ENCODE data around the gene AQP1. TPM values are rescaled to one million over a fixed set of nuclear protein-coding genes. Genes with fewer than 3 reads are reported as not detected.

AQP1 gene
- total and polyA plus RNA-seq, 2 of the 8 experiments (the other 6 are each of a cell fraction or from before 2014, with no cell fraction given): 0.18 to 0.19 TPM

DNA sequence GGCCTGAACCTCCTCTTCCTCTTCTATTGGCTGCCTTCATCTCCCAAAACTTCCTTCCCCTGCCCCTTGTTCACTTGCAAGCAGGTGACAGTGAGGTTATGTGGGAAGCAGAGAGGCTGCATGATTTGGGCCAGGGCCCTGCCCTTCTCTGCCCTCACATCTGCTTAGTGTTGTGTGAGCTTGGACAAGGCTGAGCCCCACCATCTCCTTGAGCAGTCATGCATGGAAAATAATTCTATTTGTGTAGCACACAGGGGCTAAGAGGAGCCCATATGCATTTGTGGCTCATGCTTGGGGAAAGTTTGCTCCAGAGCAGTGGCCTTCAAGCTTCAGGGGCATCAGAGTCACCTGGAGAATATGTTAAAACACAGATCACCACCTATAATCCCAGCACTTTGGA is 26.8 kb upstream of the AQP1 start:
- Histone ChIP-seq H4K8ac (ENCODE audit: extremely low read depth, insufficient read depth, low read length) (no peak overlapping the region), H3K9me3 (ENCODE audit: insufficient read depth in 2 of 2, low read depth in 1 of 2, low read length in 1 of 2) (no peaks in the 10 kb centered on the region), H3K23ac (ENCODE audit: insufficient read length) (no peak overlapping the region), H3K23me2 (ENCODE audit: low read depth, low read length) (no peaks in the 10 kb centered on the region), H3K79me2 (ENCODE audit: control insufficient read depth in 1 of 2, insufficient read depth in 2 of 2, low read length in 2 of 2) (no peaks in the 10 kb centered on the region), H2BK15ac (ENCODE audit: low read length) (no peak overlapping the region), H3K4me1 (replicated peaks in 1 of 4; ENCODE audit: control insufficient read depth in 3 of 4, insufficient read depth in 4 of 4, low read length in 3 of 4) (peaks cover 6 to 26% (median 14%) of the 10 kb centered on the region in 4 experiments), H2BK120ac (replicated peaks; ENCODE audit: low read depth, low read length) (no peak overlapping the region), H3K14ac (ENCODE audit: insufficient read length) (no peak overlapping the region), H3K56ac (replicated peaks; ENCODE audit: insufficient read length, low read depth, low read length) (no peak overlapping the region), H3K36me3 (ENCODE audit: control insufficient read depth in 2 of 4, insufficient read depth in 4 of 4, low read length in 3 of 4) (no peaks in the 10 kb centered on the region; a peak in 1 of 8 replicates), H4K20me1 (replicated peaks in 1 of 2; ENCODE audit: control insufficient read depth in 1 of 2, insufficient read depth in 2 of 2, low read length in 2 of 2) (no peaks in the 10 kb centered on the region), H3K9ac (replicated peaks in 1 of 4; ENCODE audit: extremely low read depth in 1 of 4, low read depth in 3 of 4, low read length in 3 of 4) (no peak overlapping the region), H4K5ac (ENCODE audit: insufficient read length, low read depth, low read length) (no peak overlapping the region), H3K4ac (replicated peaks; ENCODE audit: insufficient read length, low read depth, low read length) (no peak overlapping the region), H2AK5ac (ENCODE audit: low read depth, low read length) (no peak overlapping the region), H2AFZ (ENCODE audit: low read length) (no peak overlapping the region), H3K4me2 (ENCODE audit: insufficient read depth in 1 of 2, low read depth in 2 of 2, low read length in 2 of 2) (no peak overlapping the region), H2BK5ac (ENCODE audit: low read depth, low read length) (no peak overlapping the region), H2BK12ac (ENCODE audit: low read depth, low read length) (no peak overlapping the region), H3K4me3 (ENCODE audit: extremely low read depth in 1 of 4, insufficient read depth in 2 of 4, low read depth in 3 of 4, low read length in 4 of 4) (no peak overlapping the region), H3K79me1 (ENCODE audit: low read depth, low read length) (no peaks in the 10 kb centered on the region), H4K91ac (replicated peaks; ENCODE audit: insufficient read length, low read length) (no peak overlapping the region), H3K18ac (ENCODE audit: extremely low read depth, low read length) (no peak overlapping the region), H3K27ac (ENCODE audit: low read depth, low read length) (no peak overlapping the region), H2BK20ac (ENCODE audit: low read length) (no peak overlapping the region), H3K27me3 (replicated peaks in 1 of 4; ENCODE audit: control insufficient read depth in 3 of 4, extremely low read depth in 1 of 4, insufficient read depth in 3 of 4, low read length in 3 of 4) (no peaks in the 10 kb centered on the region)
- DNase-seq (ENCODE audit: low read depth in 1 of 2, low spot score in 2 of 2): no peak
- no peak for FAIRE-seq
- ChIA-PET POLR2A (ENCODE audit: partially characterized antibody) (no interaction called here), CTCF (ENCODE audit: partially characterized antibody) (interaction anchor here (0.8 to 2.6 kb wide), 7 partner anchors 10 to 171 kb away, joined by 3 to 9 read pairs (median 3); no protein-coding TSS in a partner anchor)
- no peak for TF ChIP-seq HDAC6 (IDR thresholded peaks at IDR 0.05; ENCODE audit: low read depth, low read length)
- no peak for TF ChIP-seq SAP30 (IDR thresholded peaks at IDR 0.05; ENCODE audit: insufficient read depth, insufficient replicate concordance, low read length)
- TF ChIP-seq ZNF274 (IDR thresholded peaks at IDR 0.05; ENCODE audit: borderline replicate concordance, extremely low read depth, low read length): no peak
- no peak for TF ChIP-seq PHF8 (conservative IDR thresholded peaks at IDR 0.05; ENCODE audit: low read depth, low read length)
- TF ChIP-seq GTF2F1 (IDR thresholded peaks at IDR 0.05; ENCODE audit: borderline replicate concordance, low read depth, low read length): no peak
